ENCODE results near the gene RAB11A.
"Not testable (repeated sequence)": the region's sequence is repeated elsewhere in the genome, so short reads cannot be mapped to it uniquely, and the experiment has no call there.

- TF ChIP-seq CTCF, EZH2, EZH2phosphoT487 (IDR thresholded peaks at IDR 0.05): not testable (repeated sequence)
Measured at GRCh38 chr15:65867933-65868332, 1.4 kb upstream of the RAB11A start.

Data from neural progenitor cell (in vitro differentiated cells).